H54 (cell line): Measurements from ENCODE around the gene LCK.

Source experiments
- DNase-seq: peaks from one replicate; pipeline ENCODE4 v3.0.0; 2011; ENCODE audit warnings: low spot score, mixed read lengths; ENCODE audit not compliant: insufficient read length
- FAIRE-seq: peaks from 3 replicates; lab custom pipeline; 2011; peaks lifted over from hg19 to GRCh38; lab: Jason Lieb, UNC
- POLR2A ChIP-seq: IDR thresholded peaks from 2 replicates; pipeline ENCODE4 v1.6.1; 2011; ENCODE audit warnings: low read depth, mild to moderate bottlenecking, low read length

The LCK gene

GRCh38 chr1:32333251-32333963, 82.3 kb downstream of the LCK start:
- DNase-seq, result no peak
- no peak for TF ChIP-seq POLR2A
- no peak for FAIRE-seq

GRCh38 chr1:32334274-32334861, 83.3 kb downstream of the LCK start:
- TF ChIP-seq POLR2A, result no peak
- FAIRE-seq (no peak), DNase-seq (no peak)

GRCh38 chr1:32334864-32335534, 83.9 kb downstream of the LCK start:
- FAIRE-seq (no peak), DNase-seq (no peak)

GRCh38 chr1:32335535-32335789, 84.4 kb downstream of the LCK start:
- no peak for TF ChIP-seq POLR2A
- DNase-seq (no peak), FAIRE-seq (no peak)

More at GRCh38 chr1:32334864-32335534, 83.9 kb downstream of the LCK start:
- no peak for TF ChIP-seq POLR2A
